ENCODE results near the gene HGFAC.

HGFAC gene

GRCh38 chr4:3411676-3412075 lies 30.1 kb upstream of the HGFAC start:
- H3K4me3 ChIP-seq (ENCODE audit: low read length), result no peak overlapping the region
- TF ChIP-seq CTCF (IDR thresholded peaks at IDR 0.05; ENCODE audit: insufficient read depth, low read depth, low read length, missing control alignments), result no peak
- DNase-seq (ENCODE audit: low read depth), result no peak

- DNase-seq (ENCODE audit: low read depth), result no peak
Measured at GRCh38 chr4:3412257-3413020, 29.3 kb upstream of the HGFAC start.

GRCh38 chr4:3413217-3413671 lies 28.5 kb upstream of the HGFAC start:
- H3K4me3 ChIP-seq (ENCODE audit: low read length), result no peak overlapping the region
- TF ChIP-seq CTCF (IDR thresholded peaks at IDR 0.05; ENCODE audit: insufficient read depth, low read depth, low read length, missing control alignments), result no peak

More at GRCh38 chr4:3412257-3413020, 29.3 kb upstream of the HGFAC start:
- TF ChIP-seq CTCF (IDR thresholded peaks at IDR 0.05; ENCODE audit: insufficient read depth, low read depth, low read length, missing control alignments), result no peak
- no peak overlapping the region for H3K4me3 ChIP-seq (ENCODE audit: low read length)

GRCh38 chr4:3413675-3414420 lies 27.9 kb upstream of the HGFAC start:
- no peak for TF ChIP-seq CTCF (IDR thresholded peaks at IDR 0.05; ENCODE audit: insufficient read depth, low read depth, low read length, missing control alignments)
- no peak overlapping the region for H3K4me3 ChIP-seq (ENCODE audit: low read length)
- DNase-seq (ENCODE audit: low read depth), result no peak

More at GRCh38 chr4:3413217-3413671, 28.5 kb upstream of the HGFAC start:
- DNase-seq (ENCODE audit: low read depth), result no peak

- no peak for DNase-seq (ENCODE audit: low read depth)
Measured at GRCh38 chr4:3414421-3415279, 27.1 kb upstream of the HGFAC start.

More at GRCh38 chr4:3414421-3415279, 27.1 kb upstream of the HGFAC start:
- TF ChIP-seq CTCF (IDR thresholded peaks at IDR 0.05; ENCODE audit: insufficient read depth, low read depth, low read length, missing control alignments), result no peak
- H3K4me3 ChIP-seq (ENCODE audit: low read length), result no peak overlapping the region

Measured in epithelial cell of esophagus (primary cell).